Tibial nerve (tissue), 4 donors: Measurements from ENCODE around the gene MYO1A.

Source experiments
- EP300 ChIP-seq, 2 donors: sonication (generic); formaldehyde crosslinking; IDR thresholded peaks; one replicate each; pipeline ENCODE4 v1.6.1; 2017; ENCODE audit warnings: antibody characterized with exemption in 2 of 2, mild to moderate bottlenecking in 1 of 2
- POLR2A ChIP-seq, 2 donors: fragments of 450-650 bp; IDR thresholded peaks; one replicate each; pipeline ENCODE4 v1.6.1; 2017; ENCODE audit warnings: antibody characterized with exemption in 2 of 2, mild to moderate bottlenecking in 2 of 2, moderate library complexity in 2 of 2
- TF ChIP-seq, protein P1 (sequence below), 5 experiments: fragments of 200-600 bp in 3 of 5; fragments of 450-650 bp in 2 of 5; sonication (generic) in 3 of 5; IDR thresholded peaks; one replicate each; pipeline ENCODE4 v1.5.1; 2016 to 2019; ENCODE audit warnings: antibody characterized with exemption in 5 of 5, mild to moderate bottlenecking in 3 of 5, moderate library complexity in 2 of 5

DNA sequence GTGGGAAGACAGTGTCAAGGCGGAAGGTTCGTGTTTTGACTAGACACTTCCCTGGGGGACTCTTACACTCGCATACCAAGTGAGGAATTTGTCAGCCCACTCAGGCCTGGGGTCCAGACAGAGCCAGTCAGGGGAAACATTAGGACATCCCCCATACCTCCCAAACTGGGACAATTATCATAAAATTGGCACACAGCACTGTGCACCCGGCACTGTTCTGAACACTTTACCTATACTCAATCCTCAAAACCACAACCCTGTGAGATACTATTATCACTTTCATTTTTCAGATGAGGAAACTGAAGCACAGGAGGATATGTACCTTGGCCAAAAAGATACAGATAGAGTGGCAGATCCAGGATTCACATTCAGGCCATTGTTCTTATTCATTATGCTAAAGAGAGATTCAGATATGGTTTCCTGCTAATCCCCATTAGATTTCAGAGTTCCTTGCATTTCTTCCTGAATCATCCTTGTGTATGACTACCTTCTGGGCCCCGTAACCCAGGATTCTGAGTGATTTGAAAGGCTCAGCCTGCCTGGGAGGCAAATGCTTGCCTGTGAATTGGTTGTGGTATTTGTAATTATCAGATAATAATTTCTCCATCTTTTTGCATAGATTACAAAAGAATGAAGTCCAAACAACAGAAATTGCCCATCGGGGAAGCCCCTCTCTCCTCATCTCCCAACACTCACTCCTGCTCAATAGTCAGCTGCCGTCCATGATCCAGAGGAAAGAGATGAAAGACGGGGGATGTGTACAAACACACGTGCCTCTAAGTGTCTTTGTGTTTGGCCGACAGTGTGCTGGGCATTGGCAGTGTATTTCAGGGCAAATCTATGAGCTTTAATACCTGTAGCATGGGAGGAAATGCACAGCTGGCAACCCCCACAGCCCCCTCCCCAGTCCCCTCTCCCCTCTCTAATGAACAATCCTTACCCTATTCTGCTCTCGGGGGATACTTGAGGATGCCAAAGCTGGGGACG is 38.2 kb downstream of the MYO1A start:
- no peak for TF ChIP-seq EP300 (IDR thresholded peaks at IDR 0.05)
- TF ChIP-seq POLR2A (IDR thresholded peaks at IDR 0.05): no peak
- TF ChIP-seq, protein P1, sequence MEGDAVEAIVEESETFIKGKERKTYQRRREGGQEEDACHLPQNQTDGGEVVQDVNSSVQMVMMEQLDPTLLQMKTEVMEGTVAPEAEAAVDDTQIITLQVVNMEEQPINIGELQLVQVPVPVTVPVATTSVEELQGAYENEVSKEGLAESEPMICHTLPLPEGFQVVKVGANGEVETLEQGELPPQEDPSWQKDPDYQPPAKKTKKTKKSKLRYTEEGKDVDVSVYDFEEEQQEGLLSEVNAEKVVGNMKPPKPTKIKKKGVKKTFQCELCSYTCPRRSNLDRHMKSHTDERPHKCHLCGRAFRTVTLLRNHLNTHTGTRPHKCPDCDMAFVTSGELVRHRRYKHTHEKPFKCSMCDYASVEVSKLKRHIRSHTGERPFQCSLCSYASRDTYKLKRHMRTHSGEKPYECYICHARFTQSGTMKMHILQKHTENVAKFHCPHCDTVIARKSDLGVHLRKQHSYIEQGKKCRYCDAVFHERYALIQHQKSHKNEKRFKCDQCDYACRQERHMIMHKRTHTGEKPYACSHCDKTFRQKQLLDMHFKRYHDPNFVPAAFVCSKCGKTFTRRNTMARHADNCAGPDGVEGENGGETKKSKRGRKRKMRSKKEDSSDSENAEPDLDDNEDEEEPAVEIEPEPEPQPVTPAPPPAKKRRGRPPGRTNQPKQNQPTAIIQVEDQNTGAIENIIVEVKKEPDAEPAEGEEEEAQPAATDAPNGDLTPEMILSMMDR (IDR thresholded peaks at IDR 0.05): no peak
